Measurements from ENCODE around the gene KDM1A. TPM values are rescaled to one million over a fixed set of nuclear protein-coding genes. Genes with fewer than 3 reads are reported as not detected.
A peak's percentile ranks its signal among the peaks of the same experiment; 100 is the strongest.

KDM1A gene
- total RNA-seq, 1 donor = 101 TPM

GRCh38 chr1:23111600-23112535 lies 92.6 kb downstream of the KDM1A start:
- Histone ChIP-seq H4K20me1 (ENCODE audit: insufficient read depth, low read length) (peaks cover 16% of the 10 kb centered on the region), H3K9me3 (ENCODE audit: low read depth, low read length) (no peaks in the 10 kb centered on the region)

GRCh38 chr1:23114424-23115079 lies 95.3 kb downstream of the KDM1A start:
- peaks cover 97% of the 10 kb centered on the region for H3K79me2 ChIP-seq (ENCODE audit: insufficient read depth, low read length)
- TF ChIP-seq CTCF (IDR thresholded peaks at IDR 0.05; ENCODE audit: extremely low read depth, low read depth, low read length) = no peak
- peak overlapping the region; percentile 41 for H3K4me2 ChIP-seq (ENCODE audit: insufficient read depth, low read length)

More at GRCh38 chr1:23111600-23112535, 92.6 kb downstream of the KDM1A start:
- H3K79me2 ChIP-seq (ENCODE audit: insufficient read depth, low read length) = peaks cover 95% of the 10 kb centered on the region
- H3K27me3 ChIP-seq (ENCODE audit: insufficient read depth, low read length) = no peaks in the 10 kb centered on the region
- no peak overlapping the region for H3K4me2 ChIP-seq (ENCODE audit: insufficient read depth, low read length)
- no peak overlapping the region for H3K4me3 ChIP-seq (ENCODE audit: insufficient read depth, low read length)
- TF ChIP-seq CTCF (IDR thresholded peaks at IDR 0.05; ENCODE audit: extremely low read depth, low read depth, low read length) = no peak
- DNase-seq (ENCODE audit: insufficient read length, low spot score, missing footprints) = peak; percentile 54
- H3K36me3 ChIP-seq (ENCODE audit: insufficient read depth, low read length) = peaks cover 19% of the 10 kb centered on the region
- peaks cover 12% of the 10 kb centered on the region for H3K4me1 ChIP-seq (ENCODE audit: insufficient read depth, low read length)
- H2AFZ ChIP-seq (ENCODE audit: low read length) = no peak overlapping the region
- H3K27ac ChIP-seq (ENCODE audit: low read depth, low read length) = no peak overlapping the region

GRCh38 chr1:23116216-23116836 lies 97.1 kb downstream of the KDM1A start:
- Histone ChIP-seq H3K4me1 (ENCODE audit: insufficient read depth, low read length) (peaks cover 25% of the 10 kb centered on the region), H3K36me3 (ENCODE audit: insufficient read depth, low read length) (no peaks in the 10 kb centered on the region), H3K4me3 (ENCODE audit: insufficient read depth, low read length) (no peak overlapping the region), H2AFZ (ENCODE audit: low read length) (no peak overlapping the region), H3K27me3 (ENCODE audit: insufficient read depth, low read length) (no peaks in the 10 kb centered on the region), H3K79me2 (ENCODE audit: insufficient read depth, low read length) (peaks cover 97% of the 10 kb centered on the region), H4K20me1 (ENCODE audit: insufficient read depth, low read length) (peaks cover 15% of the 10 kb centered on the region), H3K27ac (ENCODE audit: low read depth, low read length) (no peak overlapping the region), H3K4me2 (ENCODE audit: insufficient read depth, low read length) (no peak overlapping the region), H3K9me3 (ENCODE audit: low read depth, low read length) (no peaks in the 10 kb centered on the region)
- no peak for TF ChIP-seq CTCF (IDR thresholded peaks at IDR 0.05; ENCODE audit: extremely low read depth, low read depth, low read length)
- DNase-seq (ENCODE audit: insufficient read length, low spot score, missing footprints) = no peak

More at GRCh38 chr1:23114424-23115079, 95.3 kb downstream of the KDM1A start:
- Histone ChIP-seq H3K4me3 (ENCODE audit: insufficient read depth, low read length) (no peak overlapping the region), H3K9me3 (ENCODE audit: low read depth, low read length) (no peaks in the 10 kb centered on the region), H3K27me3 (ENCODE audit: insufficient read depth, low read length) (no peaks in the 10 kb centered on the region), H2AFZ (ENCODE audit: low read length) (no peak overlapping the region), H4K20me1 (ENCODE audit: insufficient read depth, low read length) (peaks cover 19% of the 10 kb centered on the region), H3K36me3 (ENCODE audit: insufficient read depth, low read length) (no peaks in the 10 kb centered on the region), H3K4me1 (ENCODE audit: insufficient read depth, low read length) (peaks cover 19% of the 10 kb centered on the region), H3K27ac (ENCODE audit: low read depth, low read length) (peak overlapping the region; percentile 42)
- peak; percentile 73 for DNase-seq (ENCODE audit: insufficient read length, low spot score, missing footprints)
